Stomach (tissue), 9 donors: ENCODE results near the gene MAPK13. TPM values are rescaled to one million over a fixed set of nuclear protein-coding genes. Genes with fewer than 3 reads are reported as not detected.

ENCODE experiments used
- DNase-seq, 2 donors: peaks; one replicate each; pipeline versions ENCODE4 v3.0.0 to v3.0.0-alpha.2; 2013 to 2019
- H3K27ac ChIP-seq, 5 donors: fragments of 200-600 bp in 4 of 5; sonication (generic) in 4 of 5; one replicate each; pipeline ENCODE4 v1.5.1; 2013 to 2019; ENCODE audit warnings: mild to moderate bottlenecking in 1 of 5, moderate library complexity in 1 of 5
- H3K27me3 ChIP-seq, 3 donors: fragments of 200-600 bp; sonication (generic); one replicate each; pipeline ENCODE4 v1.5.1; 2017 to 2019; ENCODE audit warnings: mixed run types in 1 of 3
- H3K36me3 ChIP-seq, 4 donors: fragments of 200-600 bp; sonication (generic); 1 replicate in 3 of 4; 2 replicates in 1 of 4; pipeline ENCODE4 v1.5.1; 2016 to 2019
- H3K4me1 ChIP-seq, 4 donors: fragments of 200-600 bp; sonication (generic); one replicate each; pipeline ENCODE4 v1.5.1; 2016 to 2019
- H3K4me3 ChIP-seq, 4 donors: fragments of 200-600 bp; sonication (generic) in 3 of 4; one replicate each; pipeline ENCODE4 v1.5.1; 2016 to 2019; ENCODE audit warnings: mild to moderate bottlenecking in 1 of 4
- H3K9me3 ChIP-seq, 4 donors: fragments of 200-600 bp; sonication (generic); one replicate each; pipeline ENCODE4 v1.5.1; 2016 to 2019
- CTCF ChIP-seq, 7 experiments: fragments of 450-650 bp in 4 of 7; fragments of 200-600 bp in 3 of 7; sonication (generic) in 3 of 7; IDR thresholded peaks; one replicate each; pipeline ENCODE4 v1.5.1; 2016 to 2019; ENCODE audit warnings: antibody characterized with exemption in 7 of 7, control low read depth in 2 of 7, mild to moderate bottlenecking in 1 of 7
- EP300 ChIP-seq: sonication (generic); formaldehyde crosslinking; IDR thresholded peaks from one replicate; pipeline ENCODE4 v1.6.1; 2017; ENCODE audit warnings: antibody characterized with exemption
- POLR2A ChIP-seq, 4 donors: fragments of 450-650 bp; IDR thresholded peaks; one replicate each; pipeline ENCODE4 v1.6.1; 2016; ENCODE audit warnings: antibody characterized with exemption in 4 of 4, control low read depth in 2 of 4, mild to moderate bottlenecking in 1 of 4, moderate library complexity in 1 of 4
- POLR2AphosphoS5 ChIP-seq, 3 donors: sonication (generic); formaldehyde crosslinking; IDR thresholded peaks; one replicate each; pipeline ENCODE4 v1.6.1; 2016; ENCODE audit warnings: antibody characterized with exemption in 3 of 3
- WGBS, 5 donors: extraction: QIAGEN DNeasy Blood & Tissue Kit in 3 of 5; methylation state at CpG; one replicate each; pipeline versions ENCODE4 v1.1.5 to v1.1.7; 2013 to 2018; 5-methylcytosine and 5-hydroxymethylcytosine counted together
- intact Hi-C: fragments of 100-400 bp; cut with DNase I; formaldehyde crosslinking; loops from one replicate; pipeline ENCODE4 v1.15.1; 2023; ENCODE audit warnings: low total_unique reads
- polyA plus RNA-seq, 3 donors: library from polyadenylated mRNA; stranded (reverse); fragments of 200-250 nt; gene quantifications; one replicate each; pipeline ENCODE4 v1.2.3, GENCODE V29; 2013
- total RNA-seq, 5 donors: library from RNA; depleted of rRNA; stranded (reverse); fragments of >200 nt; gene quantifications; one replicate each; pipeline versions ENCODE4 v1.1.0 to v1.2.3, GENCODE V29; 2014 to 2016
- donor health status: healthy with polysubstance abuse.
- donor health status: Bipolar disorder and iron deficiency.
- donor health status: healthy.

The MAPK13 gene
- total and polyA plus RNA-seq, 8 donors = 19.8 to 95.9 (median 34.5) TPM

GRCh38 chr6:36178544-36178943, 48.2 kb downstream of the MAPK13 start:
- Histone ChIP-seq H3K36me3 (no peaks in the 10 kb centered on the region), H3K27me3 (no peaks in the 10 kb centered on the region), H3K27ac (no peak overlapping the region), H3K4me3 (no peak overlapping the region), H3K4me1 (no peaks in the 10 kb centered on the region), H3K9me3 (peaks cover 0 to 16% (median 9%) of the 10 kb centered on the region in 4 donors)
- intact Hi-C loops = no loop called here
- TF ChIP-seq CTCF (IDR thresholded peaks at IDR 0.05) = no peak
- no peak for TF ChIP-seq POLR2AphosphoS5 (IDR thresholded peaks at IDR 0.05)
- TF ChIP-seq EP300 = no peak
- DNase-seq = no peak

- TF ChIP-seq EP300 (no peak), POLR2AphosphoS5 (IDR thresholded peaks at IDR 0.05) (no peak), POLR2A (IDR thresholded peaks at IDR 0.05) (no peak), CTCF (IDR thresholded peaks at IDR 0.05) (no peak)
- intact Hi-C loops = loop anchor here (10.0 kb wide), 1 partner anchor 155 kb away; the partner anchor contains the start of genes MAPK14 and SLC26A8
- peaks cover 0 to 16% (median 9%) of the 10 kb centered on the region in 4 donors for H3K9me3 ChIP-seq
Measured at GRCh38 chr6:36180126-36180525, 49.8 kb downstream of the MAPK13 start.

DNA sequence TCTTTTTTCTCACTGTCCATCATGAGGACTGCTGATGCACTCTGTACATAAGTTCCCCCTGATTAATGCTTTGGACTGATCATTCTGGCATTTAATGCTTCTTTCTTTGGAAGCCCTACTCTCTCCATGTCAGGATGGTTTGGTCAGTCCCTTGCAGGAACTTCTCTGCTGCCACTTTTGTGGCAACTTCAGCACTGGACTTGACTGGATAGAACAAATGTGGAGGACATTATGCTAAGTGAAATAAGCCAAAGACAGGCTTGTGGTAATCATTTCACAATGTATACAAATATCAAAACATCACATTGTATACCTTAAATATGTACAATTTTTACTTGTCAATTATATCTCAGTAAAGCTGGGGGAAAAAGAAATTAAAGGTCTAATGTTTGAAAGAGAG, 54.0 kb downstream of the MAPK13 start:
- intact Hi-C loops = loop anchor here (10.0 kb wide), 1 partner anchor 160 kb away; the partner anchor contains the start of genes MAPK14 and SLC26A8
- no peaks in the 10 kb centered on the region for H3K27me3 ChIP-seq

More at GRCh38 chr6:36180126-36180525, 49.8 kb downstream of the MAPK13 start:
- no peak for DNase-seq
- no peaks in the 10 kb centered on the region for H3K36me3 ChIP-seq
- H3K4me3 ChIP-seq = no peak overlapping the region
- H3K4me1 ChIP-seq = no peaks in the 10 kb centered on the region
- no peak overlapping the region for H3K27ac ChIP-seq
- no peaks in the 10 kb centered on the region for H3K27me3 ChIP-seq
- WGBS, 5 donors = 88 to 100% (median 92%) methylated on average over 1 of the region's 1 CpG

GRCh38 chr6:36186199-36186598, 55.9 kb downstream of the MAPK13 start:
- 89 to 98% (median 93%) methylated on average over 2 of the region's 2 CpGs for WGBS, 5 donors
- no peak overlapping the region for H3K27ac ChIP-seq

More for the DNA sequence above, 54.0 kb downstream of the MAPK13 start:
- no peaks in the 10 kb centered on the region for H3K9me3 ChIP-seq
- no peak overlapping the region for H3K27ac ChIP-seq
- TF ChIP-seq EP300 (no peak), POLR2AphosphoS5 (IDR thresholded peaks at IDR 0.05) (no peak), CTCF (IDR thresholded peaks at IDR 0.05) (no peak), POLR2A (IDR thresholded peaks at IDR 0.05) (no peak)
- H3K4me3 ChIP-seq = no peak overlapping the region
- H3K4me1 ChIP-seq = no peaks in the 10 kb centered on the region
- DNase-seq = no peak
- H3K36me3 ChIP-seq = no peaks in the 10 kb centered on the region

More at GRCh38 chr6:36186199-36186598, 55.9 kb downstream of the MAPK13 start:
- no peak overlapping the region for H3K4me3 ChIP-seq
- H3K9me3 ChIP-seq = no peaks in the 10 kb centered on the region
- TF ChIP-seq POLR2AphosphoS5 (IDR thresholded peaks at IDR 0.05) (no peak), EP300 (no peak), POLR2A (IDR thresholded peaks at IDR 0.05) (no peak), CTCF (IDR thresholded peaks at IDR 0.05) (no peak)
- no peaks in the 10 kb centered on the region for H3K4me1 ChIP-seq
- no peaks in the 10 kb centered on the region for H3K36me3 ChIP-seq
- no peak for DNase-seq
- H3K27me3 ChIP-seq = no peaks in the 10 kb centered on the region
- intact Hi-C loops = loop anchor here (10.0 kb wide), 1 partner anchor 161 kb away; the partner anchor contains the start of genes MAPK14 and SLC26A8
